ENCODE data around the gene ZBTB45.

ZBTB45 gene

DNA sequence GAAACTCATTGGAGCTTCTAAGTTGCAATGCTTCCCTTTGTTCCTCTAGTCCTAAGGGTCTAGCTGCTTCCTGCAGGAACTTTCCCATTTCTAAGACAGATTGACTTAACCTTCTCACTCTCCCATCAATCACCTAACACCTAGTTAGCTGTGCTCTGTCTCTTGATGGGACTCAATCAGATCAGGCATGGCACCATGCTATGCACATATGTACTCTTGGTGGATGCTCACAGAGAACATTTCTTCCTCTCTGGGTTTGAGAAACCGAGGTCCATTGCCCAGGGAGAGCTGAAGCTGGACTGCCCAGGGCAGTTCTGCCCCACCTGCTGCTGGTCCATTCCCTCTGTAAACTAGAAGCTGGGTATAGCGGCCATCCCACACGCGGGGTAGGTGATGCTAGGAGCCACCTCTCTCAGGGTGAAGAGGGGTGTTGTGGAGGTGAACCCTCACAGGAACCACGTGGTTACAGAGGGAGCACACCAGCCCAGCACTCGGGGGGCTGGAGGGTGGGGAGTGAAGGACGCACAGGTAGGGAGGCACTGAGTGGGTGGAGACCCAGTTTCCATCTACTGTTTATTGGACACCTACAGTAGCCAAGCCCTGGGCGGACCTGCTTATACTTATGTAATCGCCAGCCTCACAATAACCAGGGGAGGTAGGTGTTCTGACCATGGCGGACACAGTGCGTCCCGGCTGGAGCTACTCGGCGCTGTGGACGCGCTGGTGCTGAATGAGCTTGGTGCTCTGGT is 41.9 kb upstream of the ZBTB45 start:
- TF ChIP-seq, protein P1, sequence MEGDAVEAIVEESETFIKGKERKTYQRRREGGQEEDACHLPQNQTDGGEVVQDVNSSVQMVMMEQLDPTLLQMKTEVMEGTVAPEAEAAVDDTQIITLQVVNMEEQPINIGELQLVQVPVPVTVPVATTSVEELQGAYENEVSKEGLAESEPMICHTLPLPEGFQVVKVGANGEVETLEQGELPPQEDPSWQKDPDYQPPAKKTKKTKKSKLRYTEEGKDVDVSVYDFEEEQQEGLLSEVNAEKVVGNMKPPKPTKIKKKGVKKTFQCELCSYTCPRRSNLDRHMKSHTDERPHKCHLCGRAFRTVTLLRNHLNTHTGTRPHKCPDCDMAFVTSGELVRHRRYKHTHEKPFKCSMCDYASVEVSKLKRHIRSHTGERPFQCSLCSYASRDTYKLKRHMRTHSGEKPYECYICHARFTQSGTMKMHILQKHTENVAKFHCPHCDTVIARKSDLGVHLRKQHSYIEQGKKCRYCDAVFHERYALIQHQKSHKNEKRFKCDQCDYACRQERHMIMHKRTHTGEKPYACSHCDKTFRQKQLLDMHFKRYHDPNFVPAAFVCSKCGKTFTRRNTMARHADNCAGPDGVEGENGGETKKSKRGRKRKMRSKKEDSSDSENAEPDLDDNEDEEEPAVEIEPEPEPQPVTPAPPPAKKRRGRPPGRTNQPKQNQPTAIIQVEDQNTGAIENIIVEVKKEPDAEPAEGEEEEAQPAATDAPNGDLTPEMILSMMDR (IDR thresholded peaks at IDR 0.05; ENCODE audit: insufficient read depth, low read depth, low read length, missing control alignments) = no peak
- DNase-seq (ENCODE audit: low read depth) = no peak
- H3K4me3 ChIP-seq (ENCODE audit: low read length) = peak overlapping the region; percentile 57

DNA sequence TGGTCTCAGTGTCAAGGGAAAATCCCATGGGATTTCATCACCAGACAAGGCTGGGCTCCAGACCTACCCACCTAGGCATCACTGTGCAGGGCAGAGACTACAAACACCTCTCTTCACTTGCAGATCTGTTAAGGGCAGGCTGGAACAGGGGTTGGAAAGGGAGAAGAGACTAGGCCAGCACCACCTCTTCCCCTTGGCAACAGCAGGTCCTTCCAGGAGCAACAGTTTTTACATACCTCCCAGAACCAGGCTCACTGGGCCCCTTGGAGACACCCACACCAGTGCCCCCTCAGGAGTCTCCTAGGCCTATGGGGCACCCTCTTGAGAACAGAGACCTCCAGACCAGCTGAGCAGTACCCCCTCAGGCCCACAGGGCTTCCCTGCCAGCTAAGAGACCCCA is 41.3 kb upstream of the ZBTB45 start:
- DNase-seq (ENCODE audit: low read depth) = no peak
- TF ChIP-seq, protein P1 (IDR thresholded peaks at IDR 0.05; ENCODE audit: insufficient read depth, low read depth, low read length, missing control alignments) = no peak
- H3K4me3 ChIP-seq (ENCODE audit: low read length) = no peak overlapping the region

DNA sequence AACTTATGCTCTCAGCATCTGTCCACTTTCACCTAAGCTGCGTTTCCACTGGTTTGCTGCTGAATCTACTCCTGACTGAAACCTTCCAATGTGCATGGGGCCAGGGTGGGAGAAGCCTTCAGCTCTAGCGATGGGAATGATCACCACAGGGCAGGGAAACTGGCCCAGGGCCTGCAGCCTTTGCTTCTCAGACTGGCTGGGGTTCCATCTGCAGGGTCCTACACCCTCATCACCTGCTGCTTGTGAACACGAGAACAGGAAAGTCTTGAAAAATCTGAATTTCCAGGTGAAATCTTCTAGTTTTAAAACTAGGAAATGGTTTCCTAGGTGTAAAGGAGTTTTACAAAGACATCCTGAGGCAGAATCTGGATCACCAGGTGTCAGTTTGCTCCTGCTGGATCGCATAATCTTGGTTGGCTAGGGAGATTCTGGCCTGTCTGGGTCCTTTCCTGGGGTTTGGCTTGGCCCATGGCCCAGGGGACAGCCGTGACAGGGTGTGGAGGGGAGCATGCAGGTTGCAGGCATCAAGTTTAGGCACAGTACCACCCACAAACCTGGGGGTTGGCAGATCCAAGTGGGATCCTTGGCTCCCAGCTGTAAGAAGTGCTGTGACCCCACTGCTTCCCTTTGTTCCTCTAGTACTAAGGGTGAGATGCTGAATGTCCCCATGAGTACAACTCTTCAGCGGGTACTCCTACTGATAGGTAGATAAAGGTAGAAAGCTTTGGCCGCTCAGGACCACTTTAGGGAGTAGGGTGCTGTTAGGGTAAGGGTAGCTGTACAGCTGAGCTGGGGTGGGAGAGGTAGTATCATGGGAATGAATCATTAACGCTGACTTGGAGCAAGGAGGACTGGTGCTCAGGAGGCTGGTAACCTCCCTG is 40.6 kb upstream of the ZBTB45 start:
- TF ChIP-seq, protein P1 (IDR thresholded peaks at IDR 0.05; ENCODE audit: insufficient read depth, low read depth, low read length, missing control alignments) = no peak
- no peak for DNase-seq (ENCODE audit: low read depth)
- peak overlapping the region; percentile 87 for H3K4me3 ChIP-seq (ENCODE audit: low read length)

DNA sequence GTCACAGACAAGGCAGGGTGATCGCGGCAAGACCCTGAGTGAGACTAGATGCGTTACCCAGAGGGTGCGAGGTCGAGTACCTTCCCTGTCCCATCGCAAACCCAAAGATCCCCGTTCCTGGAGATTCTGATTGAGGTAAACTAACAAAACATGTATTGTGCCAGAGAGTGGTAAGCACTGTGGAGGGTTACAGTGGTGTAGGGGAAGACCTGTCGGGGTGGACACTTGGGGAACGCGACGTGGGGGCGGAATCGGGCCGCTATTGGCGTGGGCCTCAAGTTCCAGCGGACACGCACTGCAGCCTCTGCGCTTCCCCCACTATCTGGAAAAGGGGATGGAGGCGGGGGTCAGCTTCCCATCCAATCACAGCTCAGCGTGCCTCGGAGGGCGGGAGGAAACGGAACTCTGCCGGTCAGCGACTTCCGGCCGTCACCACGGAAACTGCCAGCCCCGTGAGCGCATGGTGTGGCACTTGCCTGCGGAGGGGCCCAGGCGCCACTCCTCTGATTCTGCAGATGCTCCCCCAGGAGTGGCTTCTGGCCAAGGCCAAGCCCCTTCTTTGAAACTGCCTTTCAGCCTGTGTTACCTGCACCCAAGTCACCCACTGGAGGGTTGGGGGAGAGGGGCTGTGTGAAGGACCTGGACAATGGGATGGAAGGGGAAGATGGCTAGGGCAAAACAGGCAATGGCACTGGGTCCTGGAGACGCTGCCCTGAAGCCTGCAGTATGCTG is 39.8 kb upstream of the ZBTB45 start:
- H3K4me3 ChIP-seq (ENCODE audit: low read length) = peak overlapping the region; percentile 87
- peak; percentile 84 for DNase-seq (ENCODE audit: low read depth)
- TF ChIP-seq, protein P1 (IDR thresholded peaks at IDR 0.05; ENCODE audit: insufficient read depth, low read depth, low read length, missing control alignments) = no peak

DNA sequence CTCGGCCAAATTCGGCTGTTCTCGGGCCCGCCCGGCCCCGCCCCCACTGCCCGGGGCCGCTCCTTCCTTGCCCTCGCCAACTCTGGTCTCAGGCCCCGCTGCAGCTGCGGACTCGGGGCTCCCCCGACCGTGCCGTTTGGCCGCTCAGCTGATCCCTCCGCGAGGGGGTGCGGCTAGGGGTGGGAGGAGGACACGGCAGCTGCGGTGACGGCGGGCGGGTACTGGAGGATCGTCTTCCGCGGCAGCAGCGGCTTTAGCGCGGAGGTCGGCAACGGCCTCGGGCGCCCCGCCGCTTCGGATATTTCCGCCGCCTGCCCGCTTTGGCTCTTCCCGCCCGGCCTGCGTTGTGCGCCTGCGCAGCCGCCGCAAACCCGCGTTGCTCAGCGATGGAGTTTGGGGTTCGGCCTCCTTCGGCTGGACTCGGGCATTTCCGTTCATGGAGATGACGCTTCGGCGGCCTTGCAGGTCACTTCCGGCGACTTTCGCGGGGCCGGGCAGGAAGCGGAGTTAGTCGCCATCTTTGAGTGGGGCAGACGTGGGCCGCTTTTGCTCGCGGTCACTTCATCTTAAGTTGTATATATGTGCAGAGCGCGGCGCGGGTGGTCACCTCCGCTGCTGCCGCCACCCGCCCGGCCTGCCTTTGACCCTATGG is 39.1 kb upstream of the ZBTB45 start:
- TF ChIP-seq, protein P1 (IDR thresholded peaks at IDR 0.05; ENCODE audit: insufficient read depth, low read depth, low read length, missing control alignments) = no peak
- peak; percentile 99 for DNase-seq (ENCODE audit: low read depth)
- peak overlapping the region; percentile 87 for H3K4me3 ChIP-seq (ENCODE audit: low read length)

DNA sequence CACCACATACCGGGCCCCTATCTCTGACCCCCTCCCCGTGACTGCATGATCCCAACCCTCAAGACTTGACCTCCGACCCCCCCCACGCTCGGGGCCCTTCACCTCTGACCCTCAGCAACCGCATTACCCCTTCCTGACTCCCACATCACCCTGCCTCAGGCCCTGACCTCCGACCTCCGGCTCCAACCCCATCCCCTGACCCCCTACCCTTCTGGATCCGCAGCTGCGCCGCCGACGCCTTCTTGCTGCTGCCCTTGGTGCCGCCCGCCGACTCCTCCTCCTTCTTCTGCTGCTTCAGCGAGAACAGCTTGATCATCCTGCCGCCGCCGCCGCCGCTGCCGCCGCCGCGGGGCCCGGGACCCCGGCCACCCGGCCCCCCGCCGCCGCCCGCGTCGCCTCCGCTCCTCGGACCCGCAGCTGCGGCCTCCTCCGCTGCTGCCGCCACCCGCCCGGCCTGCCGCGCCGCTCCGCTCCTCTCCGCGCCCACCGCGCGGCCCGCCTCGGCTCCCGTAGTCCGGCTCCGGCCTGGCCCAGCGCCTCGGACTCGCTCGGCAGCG is 38.5 kb upstream of the ZBTB45 start, which contains the start of gene UBE2M:
UBE2M (minus strand) TSS at position 546 of the 557 bp plus-strand sequence; CDS start at position 316, 230 bp downstream.
- peak within 1 kb of the TSS; percentile 90 for H3K4me3 ChIP-seq (ENCODE audit: low read length)
- TF ChIP-seq, protein P1 (IDR thresholded peaks at IDR 0.05; ENCODE audit: insufficient read depth, low read depth, low read length, missing control alignments) = no peak
- DNase-seq (ENCODE audit: low read depth) = peak; percentile 68
